Activated B cell treated with CpG ODN at 0.5 μM for 24 hours (primary cell): ENCODE measurements around the gene SNX27. TPM values are rescaled to one million over a fixed set of nuclear protein-coding genes. Genes with fewer than 3 reads are reported as not detected.

Experiments
- ATAC-seq: fragments of 200-7000 bp; cut with Tn5 transposase; one replicate; pipeline ENCODE4 v1.10.0; 2021; ENCODE audit warnings: low read depth, mild to moderate bottlenecking, moderate library complexity
- CTCF ChIA-PET: fragments of 350-600 bp; sonication (Branson Sonifier 250); formaldehyde crosslinking; loops from one replicate; lab custom pipeline; 2021; ENCODE audit warnings: antibody characterized with exemption; lab: Charles Lee
- POLR2A ChIA-PET: fragments of 350-600 bp; sonication (Branson Sonifier 250); formaldehyde crosslinking; loops from one replicate; lab custom pipeline; 2021; ENCODE audit warnings: antibody characterized with exemption; lab: Charles Lee
- DNase-seq: peaks from one replicate; pipeline ENCODE4 v3.0.0; 2022
- H3K27ac Mint-ChIP-seq: one replicate; pipeline ENCODE4 v1.8.0; 2020; ENCODE audit warnings: mixed read lengths
- H3K27me3 Mint-ChIP-seq: one replicate; pipeline ENCODE4 v1.8.0; 2021; ENCODE audit warnings: mixed read lengths
- H3K36me3 Mint-ChIP-seq: one replicate; pipeline ENCODE4 v1.8.0; 2021; ENCODE audit warnings: low read depth, mixed read lengths
- H3K4me1 Mint-ChIP-seq: one replicate; pipeline ENCODE4 v1.8.0; 2021; ENCODE audit warnings: mixed read lengths
- H3K4me3 Mint-ChIP-seq: one replicate; pipeline ENCODE4 v1.8.0; 2020; ENCODE audit warnings: mild to moderate bottlenecking, mixed read lengths
- H3K9me3 Mint-ChIP-seq: one replicate; pipeline ENCODE4 v1.8.0; 2020; ENCODE audit warnings: mixed read lengths
- CTCF ChIP-seq: fragments of 200-600 bp; IDR thresholded peaks from one replicate; pipeline ENCODE4 v1.8.0; 2022; ENCODE audit warnings: antibody characterized with exemption, mild to moderate bottlenecking
- intact Hi-C: fragments of 100-400 bp; cut with micrococcal nuclease; formaldehyde crosslinking; loops from one replicate; pipeline ENCODE4 v1.15.1; 2024
- total RNA-seq: library from RNA; stranded (reverse); gene quantifications from 2 replicates; pipeline ENCODE4 v1.2.3, GENCODE V29; 2022

SNX27 gene
- total RNA-seq, 1 donor from 2014 or later: 27.6 TPM

DNA sequence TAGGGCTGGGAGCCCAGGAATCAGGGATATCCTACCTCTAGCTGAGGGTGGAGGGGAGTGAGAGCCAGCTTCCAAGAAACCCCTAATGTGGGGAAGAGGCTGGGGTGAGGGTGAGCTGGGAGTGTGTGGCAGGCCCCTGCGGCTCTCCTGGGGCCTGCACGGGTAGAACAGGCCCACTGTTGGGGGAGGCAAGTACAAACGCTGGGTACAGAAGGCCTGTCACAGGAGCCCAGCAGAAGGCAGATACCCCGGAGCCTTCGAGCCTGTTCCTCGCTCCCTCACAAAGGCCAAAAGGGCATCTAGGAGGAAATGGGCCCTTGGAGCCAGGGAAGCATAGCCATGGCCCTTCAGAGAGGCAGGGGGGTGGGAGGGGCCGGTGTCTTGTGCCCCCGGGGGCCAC, 91.1 kb downstream of the SNX27 start:
- H3K27ac Mint-ChIP-seq: no peak overlapping the region
- POLR2A ChIA-PET: no interaction called here
- no peak for DNase-seq
- H3K36me3 Mint-ChIP-seq: peaks cover 31% of the 10 kb centered on the region
- no peak overlapping the region for H3K4me3 Mint-ChIP-seq
- H3K9me3 Mint-ChIP-seq: no peaks in the 10 kb centered on the region
- intact Hi-C loops: no loop called here
- no peak for TF ChIP-seq CTCF
- no peak for ATAC-seq
- peaks cover 5% of the 10 kb centered on the region for H3K4me1 Mint-ChIP-seq
- CTCF ChIA-PET: no interaction called here
- no peaks in the 10 kb centered on the region for H3K27me3 Mint-ChIP-seq

GRCh38 chr1:151703813-151704212, 92.0 kb downstream of the SNX27 start:
- Mint-ChIP-seq H3K27ac (no peak overlapping the region), H3K4me1 (peaks cover 5% of the 10 kb centered on the region), H3K4me3 (no peak overlapping the region), H3K36me3 (peaks cover 23% of the 10 kb centered on the region), H3K27me3 (no peaks in the 10 kb centered on the region), H3K9me3 (no peaks in the 10 kb centered on the region)
- TF ChIP-seq CTCF: no peak
- ChIA-PET POLR2A (no interaction called here), CTCF (no interaction called here)
- intact Hi-C loops: no loop called here
- no peak for ATAC-seq
- no peak for DNase-seq

DNA sequence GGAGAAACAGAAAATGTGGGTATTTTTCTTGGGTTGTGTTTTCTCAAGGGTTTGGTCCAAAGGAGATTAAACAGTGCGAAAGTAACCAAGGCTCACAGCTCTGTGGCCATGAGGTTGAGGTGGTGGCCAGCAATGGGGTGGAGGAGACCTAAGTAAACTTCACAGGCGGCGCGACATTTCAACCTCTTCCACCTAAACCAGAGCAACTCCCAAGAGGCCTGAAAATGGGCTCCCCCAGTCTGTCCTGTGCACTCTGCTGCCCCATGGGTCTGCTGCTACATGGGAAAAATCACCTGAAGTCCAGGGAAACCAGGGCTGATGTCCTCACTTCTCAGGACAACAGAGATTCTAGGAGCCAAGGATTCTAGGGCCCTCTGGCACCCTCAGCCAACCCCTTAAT, 92.4 kb downstream of the SNX27 start:
- ChIA-PET POLR2A (no interaction called here), CTCF (no interaction called here)
- no peaks in the 10 kb centered on the region for H3K27me3 Mint-ChIP-seq
- H3K4me1 Mint-ChIP-seq: peaks cover 5% of the 10 kb centered on the region
- H3K9me3 Mint-ChIP-seq: no peaks in the 10 kb centered on the region
- H3K27ac Mint-ChIP-seq: no peak overlapping the region
- DNase-seq (no peak), ATAC-seq (no peak)
- H3K36me3 Mint-ChIP-seq: peaks cover 20% of the 10 kb centered on the region
- intact Hi-C loops: no loop called here
- no peak overlapping the region for H3K4me3 Mint-ChIP-seq
- TF ChIP-seq CTCF: no peak

- Mint-ChIP-seq H3K27me3 (no peaks in the 10 kb centered on the region), H3K9me3 (no peaks in the 10 kb centered on the region), H3K4me3 (no peak overlapping the region), H3K4me1 (peaks cover 5% of the 10 kb centered on the region), H3K36me3 (peaks cover 11% of the 10 kb centered on the region), H3K27ac (no peak overlapping the region)
- no peak for TF ChIP-seq CTCF
- no peak for DNase-seq
- CTCF ChIA-PET: no interaction called here
- no peak for ATAC-seq
- POLR2A ChIA-PET: no interaction called here
- intact Hi-C loops: no loop called here
Measured at GRCh38 chr1:151705146-151705545, 93.3 kb downstream of the SNX27 start.

- Mint-ChIP-seq H3K27me3 (no peaks in the 10 kb centered on the region), H3K9me3 (no peaks in the 10 kb centered on the region), H3K4me3 (no peak overlapping the region), H3K27ac (no peak overlapping the region), H3K36me3 (peaks cover 3% of the 10 kb centered on the region), H3K4me1 (peaks cover 5% of the 10 kb centered on the region)
- TF ChIP-seq CTCF: no peak
- CTCF ChIA-PET: no interaction called here
- no peak for ATAC-seq
- DNase-seq: no peak
- intact Hi-C loops: no loop called here
- POLR2A ChIA-PET: no interaction called here
Measured at GRCh38 chr1:151705753-151706463, 94.1 kb downstream of the SNX27 start.
